Stimulated activated CD8-positive, alpha-beta memory T cell treated with anti-CD3 and anti-CD28 coated beads, Interleukin-15, amount 100 ng/mL, for 1 hour (primary cell): Measurements from ENCODE around the gene SH3BGRL2.
"Not testable (repeated sequence)": the region's sequence is repeated elsewhere in the genome, so short reads cannot be mapped to it uniquely, and the experiment has no call there.

ENCODE experiments used
- DNase-seq: peaks from one replicate; pipeline ENCODE4 v3.0.0-alpha.2; 2020; ENCODE audit warnings: low read depth

SH3BGRL2 gene

GRCh38 chr6:79614326-79615305 is 16.5 kb upstream of the SH3BGRL2 start:
- DNase-seq = no peak

- no peak for DNase-seq
Observed at GRCh38 chr6:79617518-79617941, 13.6 kb upstream of the SH3BGRL2 start.

GRCh38 chr6:79618425-79618824 is 12.7 kb upstream of the SH3BGRL2 start:
- DNase-seq = not testable (repeated sequence)

GRCh38 chr6:79621579-79621978 is 9.6 kb upstream of the SH3BGRL2 start:
- DNase-seq = no peak

- DNase-seq = no peak
Observed at GRCh38 chr6:79622364-79622763, 8.8 kb upstream of the SH3BGRL2 start.

DNA sequence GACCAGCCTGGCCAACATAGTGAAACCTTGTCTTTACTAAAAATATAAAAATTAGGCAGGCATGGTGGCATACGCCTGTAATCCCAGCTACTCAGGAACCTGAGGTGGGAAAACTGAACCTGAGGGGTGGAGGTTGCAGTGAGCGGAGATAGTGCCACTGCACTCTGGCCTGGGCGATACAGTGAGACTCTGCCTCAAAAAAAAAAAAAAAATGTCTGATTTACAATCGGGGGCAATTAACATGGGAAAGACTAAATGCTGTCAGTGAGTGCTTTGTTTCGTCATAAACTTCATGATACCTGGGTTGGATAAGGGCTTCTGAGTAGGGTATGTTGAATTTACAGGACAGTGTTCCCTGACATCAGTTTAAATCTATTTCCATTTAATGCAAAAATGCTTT is 8.0 kb upstream of the SH3BGRL2 start:
- DNase-seq = no peak

DNA sequence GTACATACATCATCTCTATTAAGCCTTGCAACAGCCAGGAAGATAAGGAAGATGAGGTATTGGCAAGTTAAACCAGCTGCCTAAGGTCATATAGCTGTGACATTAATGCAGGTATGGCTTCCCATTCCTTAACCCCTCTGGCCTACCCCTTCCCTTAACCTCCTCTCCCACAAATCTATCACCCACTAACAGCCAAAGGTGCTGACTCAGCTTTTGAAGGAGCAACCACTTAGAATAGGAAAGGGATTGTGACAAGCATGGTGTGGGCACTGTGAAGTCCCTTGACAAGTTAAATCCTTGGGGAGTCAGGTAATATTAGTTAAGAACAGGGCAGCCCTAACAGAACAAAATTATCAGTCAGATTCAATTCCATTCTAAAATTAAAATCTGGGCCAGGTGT is 5.4 kb upstream of the SH3BGRL2 start:
- no peak for DNase-seq

GRCh38 chr6:79626811-79627210 is 4.3 kb upstream of the SH3BGRL2 start:
- DNase-seq = no peak

- DNase-seq = no peak
Observed at GRCh38 chr6:79627422-79627821, 3.7 kb upstream of the SH3BGRL2 start.

DNA sequence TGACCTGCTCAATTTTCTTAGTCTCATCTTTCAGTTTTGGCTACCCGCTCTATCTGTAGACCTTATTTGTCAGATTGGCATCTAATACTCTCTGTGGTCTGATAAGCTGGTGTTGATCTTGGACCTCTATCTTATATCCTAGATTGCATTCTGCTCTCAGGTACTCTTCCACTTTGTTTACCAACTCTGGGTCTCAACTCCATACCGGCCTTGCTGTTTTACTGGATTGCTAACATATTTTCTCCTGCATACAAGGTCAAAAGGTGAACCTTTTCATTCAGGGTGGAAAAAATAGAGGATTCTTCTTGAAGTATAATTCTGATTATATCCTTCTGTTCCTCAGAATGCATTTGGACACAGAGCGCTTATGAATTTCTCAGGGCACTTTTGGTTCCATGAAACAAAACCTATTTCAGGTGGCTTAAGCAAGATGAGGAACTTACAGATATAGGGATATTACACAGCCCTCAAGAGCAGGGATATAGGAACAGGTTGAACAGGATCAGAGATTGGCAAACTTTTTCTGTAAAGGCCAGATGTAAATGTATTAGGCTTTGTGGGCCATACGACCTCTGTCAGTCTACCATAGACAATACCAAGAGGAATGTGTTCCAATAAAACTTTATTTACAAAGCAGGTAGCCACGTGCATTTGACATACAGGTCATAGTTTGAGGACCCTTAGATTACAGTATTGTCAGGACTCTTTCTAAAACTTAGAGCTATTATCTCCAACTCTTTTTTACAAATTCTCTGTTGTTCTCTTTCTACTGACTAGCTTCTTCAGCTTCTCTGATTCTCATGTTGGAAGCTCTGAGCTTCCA is 2.5 kb upstream of the SH3BGRL2 start:
- DNase-seq = no peak

DNA sequence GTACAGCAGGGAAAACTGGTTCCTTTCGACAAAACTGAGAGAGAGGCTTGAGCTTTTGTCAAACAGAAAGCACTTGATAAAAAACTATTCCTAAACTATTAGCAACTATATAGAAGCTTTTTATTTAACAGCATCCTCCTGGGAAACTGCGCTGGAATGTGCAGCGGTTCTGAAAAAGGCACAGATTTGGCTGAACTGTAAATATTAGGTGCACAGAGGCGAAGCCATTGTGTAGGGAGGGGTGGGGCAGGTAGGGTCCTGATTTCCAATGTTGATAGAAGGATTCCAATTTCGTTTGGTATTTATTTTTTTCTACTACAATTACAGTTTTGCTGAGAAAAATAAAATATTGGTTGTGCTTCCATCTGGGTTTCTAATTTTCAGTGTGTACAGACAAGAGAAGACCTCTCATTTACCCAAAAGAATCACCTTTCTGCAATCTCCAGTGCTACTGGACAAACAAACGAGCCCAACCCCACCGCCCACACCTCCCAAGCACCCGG is 698 bp upstream of the SH3BGRL2 start:
- DNase-seq = no peak

DNA sequence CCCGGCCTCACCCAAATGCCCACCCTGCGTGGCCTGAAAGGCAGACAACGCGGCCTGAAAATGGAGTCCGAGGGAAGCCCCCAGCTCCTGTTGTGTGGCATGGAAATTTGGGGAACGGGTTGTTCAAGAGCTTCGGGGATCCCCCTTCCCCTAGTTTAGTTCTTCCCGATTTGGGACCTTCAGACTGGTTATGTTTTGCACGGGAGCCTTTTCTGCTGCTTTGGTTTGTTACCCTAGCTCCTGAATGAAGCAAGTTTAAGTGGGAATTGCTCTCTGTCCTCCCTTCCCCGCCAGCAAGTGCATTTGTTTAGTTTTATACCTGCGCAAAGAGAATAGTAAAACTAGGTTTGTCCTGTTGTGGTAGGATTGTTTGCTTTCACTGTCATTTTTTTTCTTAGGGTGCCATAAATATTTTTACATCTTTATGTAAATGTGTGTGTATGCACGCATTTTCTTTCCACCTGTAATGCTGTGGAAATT is 604 bp downstream of the SH3BGRL2 start:
- no peak for DNase-seq

DNA sequence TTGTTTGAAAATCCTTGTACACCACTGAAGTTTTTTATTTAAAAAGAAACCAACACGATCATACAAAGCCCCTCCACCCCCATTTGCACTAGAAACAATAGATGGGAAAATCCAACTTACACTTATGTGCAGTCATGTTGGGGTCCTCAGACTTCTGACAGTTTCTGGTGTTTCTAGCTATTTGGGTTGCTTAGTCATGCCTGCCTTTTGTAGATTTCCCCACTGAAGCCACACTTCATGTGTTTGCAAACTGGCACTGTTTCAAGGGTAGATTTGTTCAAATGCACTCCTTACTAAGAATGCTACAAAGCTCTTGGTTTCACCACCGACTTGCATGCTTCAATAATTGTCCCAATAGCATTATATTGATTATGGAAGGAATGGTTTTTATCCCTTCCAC is 1.5 kb downstream of the SH3BGRL2 start:
- no peak for DNase-seq

DNA sequence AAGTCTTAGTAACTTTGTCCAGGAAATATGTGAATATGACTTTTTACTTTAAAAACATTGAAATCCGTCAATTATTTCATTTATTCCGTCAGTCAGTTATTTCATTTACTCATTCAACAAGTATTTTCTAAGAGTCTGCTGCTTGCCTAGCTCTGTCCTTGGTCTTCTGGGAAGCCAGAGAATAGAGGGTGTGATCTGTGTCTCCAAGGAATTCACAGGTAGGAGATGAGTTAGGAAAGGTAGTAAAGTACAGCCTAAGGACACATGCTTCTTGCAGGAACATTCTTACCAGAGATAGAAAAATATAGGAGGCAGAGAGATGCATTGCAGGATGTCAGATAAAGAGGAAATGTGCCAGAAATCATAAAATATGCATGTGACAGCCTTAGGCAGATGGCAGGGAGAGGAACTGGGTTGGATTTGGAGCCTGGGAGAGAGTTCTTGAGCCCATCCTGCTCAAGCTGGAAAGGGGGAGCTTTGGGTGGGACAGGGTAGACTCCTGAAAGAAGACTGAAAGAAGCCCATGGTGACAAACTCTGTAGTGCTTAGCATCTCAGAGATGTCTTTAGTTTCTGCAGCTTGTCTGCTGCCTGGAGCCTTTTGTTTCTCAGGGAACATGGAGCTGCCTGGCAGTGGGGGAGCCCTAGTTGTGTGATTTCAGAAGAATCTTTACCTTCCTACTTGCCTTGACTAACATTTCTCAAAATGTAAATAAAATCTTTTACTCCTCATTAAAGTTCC is 3.5 kb downstream of the SH3BGRL2 start:
- no peak for DNase-seq

DNA sequence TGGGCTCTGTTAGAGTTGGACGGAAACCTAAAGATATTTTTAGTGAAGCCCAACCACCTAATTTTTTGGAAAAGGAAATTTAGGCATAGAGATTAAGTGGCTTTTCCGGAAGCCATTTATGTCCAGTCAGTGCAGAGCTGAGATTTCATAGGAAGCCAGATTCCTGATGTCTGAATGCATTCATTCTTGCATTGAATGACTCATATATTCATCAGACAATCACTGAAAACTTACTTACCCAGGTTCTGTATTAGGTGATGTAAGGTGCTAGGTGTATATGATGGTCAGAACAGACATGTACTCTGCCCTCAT is 4.1 kb downstream of the SH3BGRL2 start:
- DNase-seq = no peak

DNA sequence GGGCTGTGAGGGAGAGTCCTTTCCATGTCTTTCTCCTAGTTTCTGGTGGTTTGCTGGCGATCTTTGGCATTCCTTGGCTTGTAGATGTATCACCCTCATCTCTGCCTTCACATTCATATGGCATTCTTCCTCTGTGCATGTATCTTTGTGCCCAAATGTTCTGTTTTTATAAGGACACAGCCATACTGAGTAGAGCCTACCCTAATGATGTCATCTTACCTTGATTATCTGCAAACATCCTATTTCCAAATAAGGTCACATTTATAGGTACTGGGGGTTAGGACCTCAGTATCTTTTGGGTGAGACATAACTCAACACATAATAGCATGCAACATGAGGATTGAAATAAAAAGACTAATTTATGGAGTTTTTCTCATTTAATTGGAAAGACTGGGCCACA is 5.5 kb downstream of the SH3BGRL2 start:
- DNase-seq = no peak

GRCh38 chr6:79640146-79641111 is 9.3 kb downstream of the SH3BGRL2 start:
- no peak for DNase-seq

DNA sequence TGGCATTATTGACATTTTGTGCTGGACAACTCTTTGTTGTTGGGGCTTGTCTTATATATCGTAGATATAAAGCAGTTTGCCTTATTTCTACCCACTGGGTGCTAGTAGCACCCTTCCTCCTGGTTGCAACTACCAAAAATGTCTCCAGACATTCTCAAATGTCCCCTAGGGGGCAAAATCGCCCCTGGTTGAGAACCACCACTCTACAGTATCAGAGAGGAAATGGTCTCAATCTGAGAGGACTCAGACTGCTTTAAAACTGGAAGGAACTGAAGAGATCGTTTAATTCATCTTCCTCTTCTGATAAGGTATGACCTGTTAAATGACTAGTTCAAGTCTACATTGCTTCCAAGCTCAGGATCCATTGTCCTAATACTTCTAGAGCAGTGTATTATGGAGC is 14.9 kb downstream of the SH3BGRL2 start:
- no peak for DNase-seq

- no peak for DNase-seq
Observed at GRCh38 chr6:79646561-79646960, 15.4 kb downstream of the SH3BGRL2 start.

DNA sequence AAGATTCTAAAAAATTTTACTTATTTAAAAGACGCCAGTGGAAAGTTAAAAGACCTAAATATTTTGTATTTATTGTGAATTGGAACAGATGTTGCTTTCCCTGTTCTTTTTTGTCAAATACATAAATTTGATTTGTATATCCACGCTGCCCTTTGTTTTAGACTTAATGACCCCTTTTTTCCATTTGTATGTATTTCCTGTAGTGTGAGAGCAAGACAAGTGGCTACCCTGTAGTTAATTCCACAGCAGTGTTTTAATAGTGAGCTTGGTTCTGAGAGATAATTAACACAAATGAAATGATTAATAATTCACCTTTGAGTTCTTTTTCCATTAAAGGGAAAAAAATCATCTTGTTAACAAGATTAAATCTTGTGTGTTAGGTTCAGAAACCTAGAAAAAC is 16.6 kb downstream of the SH3BGRL2 start:
- DNase-seq = no peak

GRCh38 chr6:79648328-79648727 is 17.2 kb downstream of the SH3BGRL2 start:
- no peak for DNase-seq
